Lung (tissue), 12 donors: Measurements from ENCODE around the gene GARNL3. TPM values are rescaled to one million over a fixed set of nuclear protein-coding genes. Genes with fewer than 3 reads are reported as not detected.
A peak's percentile ranks its signal among the peaks of the same experiment; 100 is the strongest.

Source experiments
- ATAC-seq: fragments of 200-7000 bp; cut with Tn5 transposase; one replicate; pipeline ENCODE4 v1.9.1; 2020; ENCODE audit warnings: moderate number of reproducible peaks; ENCODE audit not compliant: insufficient read depth, low FRiP score
- DNase-seq, 3 donors: peaks; one replicate each; pipeline ENCODE4 v3.0.0-alpha.2; 2013 to 2017
- H3K27ac ChIP-seq, 2 donors: one replicate each; pipeline ENCODE4 v1.5.1; 2013; ENCODE audit warnings: mild to moderate bottlenecking in 2 of 2, moderate library complexity in 2 of 2, control low read depth in 1 of 2, inconsistent platforms in 1 of 2, low read depth in 1 of 2, low read length in 1 of 2
- H3K27me3 ChIP-seq, 3 donors: one replicate each; pipeline ENCODE4 v1.5.1; 2013; ENCODE audit warnings: low read length in 2 of 3; ENCODE audit not compliant: control insufficient read depth in 3 of 3, insufficient read depth in 3 of 3
- H3K36me3 ChIP-seq, 4 donors: one replicate each; pipeline ENCODE4 v1.5.1; 2013; ENCODE audit warnings: low read length in 4 of 4, mild to moderate bottlenecking in 1 of 4, moderate library complexity in 1 of 4; ENCODE audit not compliant: control insufficient read depth in 4 of 4, insufficient read depth in 4 of 4
- H3K4me1 ChIP-seq, 5 donors: one replicate each; pipeline ENCODE4 v1.5.1; 2013; ENCODE audit warnings: low read length in 5 of 5, mild to moderate bottlenecking in 2 of 5, moderate library complexity in 1 of 5; ENCODE audit not compliant: control insufficient read depth in 5 of 5, insufficient read depth in 5 of 5
- H3K4me3 ChIP-seq: one replicate; pipeline ENCODE4 v1.5.1; 2013; ENCODE audit warnings: mild to moderate bottlenecking, control low read depth, moderate library complexity
- H3K9ac ChIP-seq, 2 donors: one replicate each; pipeline ENCODE4 v1.5.1; 2013; ENCODE audit warnings: low read length in 2 of 2, control low read depth in 1 of 2; ENCODE audit not compliant: insufficient read depth in 1 of 2
- H3K9me3 ChIP-seq, 4 donors: one replicate each; pipeline ENCODE4 v1.5.1; 2013; ENCODE audit warnings: low read length in 3 of 4, mild to moderate bottlenecking in 1 of 4, moderate library complexity in 1 of 4; ENCODE audit not compliant: control insufficient read depth in 4 of 4, insufficient read depth in 3 of 4
- WGBS, 2 donors: extraction: QIAGEN DNeasy Blood & Tissue Kit; methylation state at CpG; one replicate each; pipeline ENCODE4 v1.1.7; 2013; 5-methylcytosine and 5-hydroxymethylcytosine counted together
- polyA plus RNA-seq, 2 donors: library from polyadenylated mRNA; stranded (reverse); fragments of 200-250 nt; gene quantifications; one replicate each; pipeline ENCODE4 v1.2.1, GENCODE V29; 2013
- total RNA-seq, 2 donors: library from RNA; depleted of rRNA in 1 of 2; stranded (reverse); fragments of >200 nt in 1 of 2; gene quantifications; one replicate each; pipeline ENCODE4 v1.2.1, GENCODE V29; 2014 to 2021
- TF ChIP-seq, protein P1 (sequence below): IDR thresholded peaks from 2 replicates; pipeline ENCODE4 v1.5.1; 2012; ENCODE audit warnings: mild to moderate bottlenecking; ENCODE audit errors: control extremely low read depth, extremely low read depth
- donor health status: control.
- donor health status: control.
- donor health status: Bipolar disorder and iron deficiency.
- donor health status: healthy.
- donor health status: DM: yes; HTN: yes; CAD: no.

Gene GARNL3
- total and polyA plus RNA-seq, 4 donors, result 1.5 to 31.1 (median 4.4) TPM

GRCh38 chr9:127366594-127366993 is 102.0 kb downstream of the GARNL3 start:
- WGBS, 2 donors, result 93 to 94% methylated on average over 7 of the region's 7 CpGs
- Histone ChIP-seq H3K4me3 (no peak overlapping the region), H3K4me1 (peaks cover 0 to 6% (median 0%) of the 10 kb centered on the region in 5 donors), H3K36me3 (peaks cover 0 to 9% (median 1%) of the 10 kb centered on the region in 4 donors), H3K27ac (no peak overlapping the region), H3K9ac (no peak overlapping the region), H3K27me3 (no peaks in the 10 kb centered on the region), H3K9me3 (no peaks in the 10 kb centered on the region)
- TF ChIP-seq, protein P1, sequence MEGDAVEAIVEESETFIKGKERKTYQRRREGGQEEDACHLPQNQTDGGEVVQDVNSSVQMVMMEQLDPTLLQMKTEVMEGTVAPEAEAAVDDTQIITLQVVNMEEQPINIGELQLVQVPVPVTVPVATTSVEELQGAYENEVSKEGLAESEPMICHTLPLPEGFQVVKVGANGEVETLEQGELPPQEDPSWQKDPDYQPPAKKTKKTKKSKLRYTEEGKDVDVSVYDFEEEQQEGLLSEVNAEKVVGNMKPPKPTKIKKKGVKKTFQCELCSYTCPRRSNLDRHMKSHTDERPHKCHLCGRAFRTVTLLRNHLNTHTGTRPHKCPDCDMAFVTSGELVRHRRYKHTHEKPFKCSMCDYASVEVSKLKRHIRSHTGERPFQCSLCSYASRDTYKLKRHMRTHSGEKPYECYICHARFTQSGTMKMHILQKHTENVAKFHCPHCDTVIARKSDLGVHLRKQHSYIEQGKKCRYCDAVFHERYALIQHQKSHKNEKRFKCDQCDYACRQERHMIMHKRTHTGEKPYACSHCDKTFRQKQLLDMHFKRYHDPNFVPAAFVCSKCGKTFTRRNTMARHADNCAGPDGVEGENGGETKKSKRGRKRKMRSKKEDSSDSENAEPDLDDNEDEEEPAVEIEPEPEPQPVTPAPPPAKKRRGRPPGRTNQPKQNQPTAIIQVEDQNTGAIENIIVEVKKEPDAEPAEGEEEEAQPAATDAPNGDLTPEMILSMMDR, result no peak
- ATAC-seq (no peak), DNase-seq (no peak)

- Histone ChIP-seq H3K9me3 (no peaks in the 10 kb centered on the region), H3K9ac (no peak overlapping the region), H3K27ac (no peak overlapping the region), H3K27me3 (no peaks in the 10 kb centered on the region), H3K4me3 (no peak overlapping the region), H3K4me1 (peaks cover 0 to 6% (median 0%) of the 10 kb centered on the region in 5 donors), H3K36me3 (peaks cover 0 to 9% (median 1%) of the 10 kb centered on the region in 4 donors)
- DNase-seq (peak in 1 of 3 donors; percentile 62), ATAC-seq (no peak)
- WGBS, 2 donors, result 20 to 43% methylated on average over 6 of the region's 6 CpGs
- TF ChIP-seq, protein P1, result no peak
Observed at GRCh38 chr9:127368852-127369402, 104.4 kb downstream of the GARNL3 start.

DNA sequence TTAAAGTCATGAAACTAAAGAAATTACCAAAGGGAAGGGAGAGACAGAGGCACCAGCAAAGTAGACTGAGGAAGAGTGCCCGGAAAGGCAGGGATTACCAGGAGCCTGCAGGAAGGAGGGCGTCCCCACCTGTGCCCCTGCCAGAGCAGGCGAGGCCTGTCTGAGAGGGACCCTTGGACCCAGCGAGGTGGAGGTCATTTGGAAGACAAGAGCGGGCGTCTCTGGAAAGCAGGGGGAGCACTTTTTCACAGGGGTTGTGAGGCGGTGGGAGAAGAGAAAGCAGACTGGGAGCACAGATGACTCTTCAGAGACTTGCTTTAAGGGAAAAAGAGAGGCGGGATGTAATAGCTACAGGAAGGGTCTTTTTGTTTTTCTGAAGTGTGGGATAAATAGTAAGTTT is 104.9 kb downstream of the GARNL3 start:
- no peaks in the 10 kb centered on the region for H3K27me3 ChIP-seq
- H3K4me1 ChIP-seq, result peaks cover 0 to 6% (median 0%) of the 10 kb centered on the region in 5 donors
- H3K9ac ChIP-seq, result no peak overlapping the region
- ATAC-seq (no peak), DNase-seq (no peak)
- H3K9me3 ChIP-seq, result no peaks in the 10 kb centered on the region
- no peak overlapping the region for H3K27ac ChIP-seq
- H3K4me3 ChIP-seq, result no peak overlapping the region
- H3K36me3 ChIP-seq, result peaks cover 0 to 8% (median 0%) of the 10 kb centered on the region in 4 donors
- TF ChIP-seq, protein P1, result no peak
- 90 to 93% methylated on average over 8 of the region's 8 CpGs for WGBS, 2 donors

GRCh38 chr9:127370147-127370579 is 105.6 kb downstream of the GARNL3 start:
- WGBS, 2 donors, result 29 to 58% methylated on average over 7 of the region's 7 CpGs
- no peaks in the 10 kb centered on the region for H3K27me3 ChIP-seq
- ATAC-seq (no peak), DNase-seq (peak in 1 of 3 donors; percentile 7)
- H3K27ac ChIP-seq, result no peak overlapping the region
- H3K9ac ChIP-seq, result no peak overlapping the region
- peaks cover 0 to 6% (median 0%) of the 10 kb centered on the region in 5 donors for H3K4me1 ChIP-seq
- TF ChIP-seq, protein P1, result no peak
- H3K4me3 ChIP-seq, result no peak overlapping the region
- no peaks in the 10 kb centered on the region for H3K9me3 ChIP-seq
- peaks cover 0 to 2% (median 0%) of the 10 kb centered on the region in 4 donors for H3K36me3 ChIP-seq
